Neuronal stem cell (in vitro differentiated cells): ENCODE data around the gene SYTL2.

Experiments used
- DNase-seq: peaks from one replicate; pipeline ENCODE4 v3.0.0-alpha.2; 2013; ENCODE audit warnings: low spot score
- H2AFZ ChIP-seq: one replicate; pipeline ENCODE4 v1.6.1; 2013; ENCODE audit warnings: mild to moderate bottlenecking, low read length, inconsistent platforms
- H2AK5ac ChIP-seq: 2 replicates; pipeline ENCODE4 v1.6.1; 2013; ENCODE audit warnings: low read depth, mild to moderate bottlenecking, inconsistent platforms, low read length, moderate library complexity, mixed read lengths
- H2BK120ac ChIP-seq: 2 replicates; pipeline ENCODE4 v1.6.1; 2013; ENCODE audit warnings: low read depth, mild to moderate bottlenecking, inconsistent platforms, low read length, moderate library complexity, mixed read lengths
- H2BK12ac ChIP-seq: one replicate; pipeline ENCODE4 v1.6.1; 2013; ENCODE audit warnings: low read length, inconsistent platforms
- H2BK15ac ChIP-seq: 2 replicates; pipeline ENCODE4 v1.6.1; 2013; ENCODE audit warnings: mild to moderate bottlenecking, low read length, inconsistent platforms, mixed read lengths
- H2BK5ac ChIP-seq: one replicate; pipeline ENCODE4 v1.6.1; 2013; ENCODE audit warnings: inconsistent platforms, mild to moderate bottlenecking, low read length, moderate library complexity
- H3K14ac ChIP-seq: one replicate; pipeline ENCODE4 v1.6.1; 2013; ENCODE audit warnings: low read length, inconsistent platforms
- H3K18ac ChIP-seq: 2 replicates; pipeline ENCODE4 v1.6.1; 2013; ENCODE audit warnings: low read length, inconsistent platforms
- H3K23ac ChIP-seq: 2 replicates; pipeline ENCODE4 v1.6.1; 2013; ENCODE audit warnings: low read depth, mild to moderate bottlenecking, mixed read lengths, low read length, inconsistent platforms; ENCODE audit not compliant: poor library complexity
- H3K27ac ChIP-seq: replicated peaks from 3 replicates; pipeline ENCODE4 v1.5.1; 2013; ENCODE audit warnings: low read length, inconsistent platforms
- H3K27me3 ChIP-seq, 3 experiments: 2 replicates each; pipeline ENCODE4 v1.6.1; 2013; ENCODE audit warnings: low read length in 3 of 3, mild to moderate bottlenecking in 2 of 3, inconsistent platforms in 1 of 3, low read depth in 1 of 3, mixed read lengths in 1 of 3, moderate library complexity in 1 of 3; ENCODE audit not compliant: control insufficient read depth in 3 of 3, insufficient read depth in 3 of 3
- H3K36me3 ChIP-seq, 2 donors: replicated peaks in 1 of 2; 2 replicates each; pipeline ENCODE4 v1.6.1; 2013; ENCODE audit warnings: low read length in 2 of 2; ENCODE audit not compliant: control insufficient read depth in 2 of 2, insufficient read depth in 2 of 2
- H3K4ac ChIP-seq: 2 replicates; pipeline ENCODE4 v1.6.1; 2013; ENCODE audit warnings: inconsistent platforms, mild to moderate bottlenecking, low read length, moderate library complexity
- H3K4me1 ChIP-seq, 2 donors: 1 replicate in 1 of 2; 2 replicates in 1 of 2; pipeline ENCODE4 v1.6.1; 2013; ENCODE audit warnings: low read length in 2 of 2, low read depth in 1 of 2; ENCODE audit not compliant: control insufficient read depth in 2 of 2, insufficient read depth in 1 of 2
- H3K4me2 ChIP-seq: one replicate; pipeline ENCODE4 v1.6.1; 2013; ENCODE audit warnings: mild to moderate bottlenecking, low read length, inconsistent platforms; ENCODE audit not compliant: insufficient read depth, poor library complexity, severe bottlenecking
- H3K4me3 ChIP-seq, 2 donors: 2 replicates each; pipeline ENCODE4 v1.5.1; 2013; ENCODE audit warnings: low read length in 2 of 2, mild to moderate bottlenecking in 2 of 2, inconsistent platforms in 1 of 2, moderate library complexity in 1 of 2
- H3K79me1 ChIP-seq: one replicate; pipeline ENCODE4 v1.6.1; 2013; ENCODE audit warnings: low read depth, mild to moderate bottlenecking, inconsistent platforms, low read length, moderate library complexity
- H3K9ac ChIP-seq: one replicate; pipeline ENCODE4 v1.6.1; 2013; ENCODE audit warnings: mild to moderate bottlenecking, low read depth, low read length, inconsistent platforms; ENCODE audit not compliant: poor library complexity
- H3K9me3 ChIP-seq, 2 donors: replicated peaks in 1 of 2; 2 replicates each; pipeline versions ENCODE3 to v1.6.1; 2013; ENCODE audit warnings: low read length in 2 of 2, mild to moderate bottlenecking in 2 of 2, inconsistent platforms in 1 of 2, low read depth in 1 of 2, mixed read lengths in 1 of 2, moderate library complexity in 1 of 2; ENCODE audit not compliant: control insufficient read depth in 2 of 2, insufficient read depth in 1 of 2
- H4K8ac ChIP-seq: one replicate; pipeline ENCODE4 v1.6.1; 2013; ENCODE audit warnings: low read depth, mild to moderate bottlenecking, inconsistent platforms, low read length, moderate library complexity
- H4K91ac ChIP-seq: one replicate; pipeline ENCODE4 v1.6.1; 2013; ENCODE audit warnings: low read length, low read depth, mild to moderate bottlenecking, inconsistent platforms; ENCODE audit not compliant: poor library complexity
- WGBS, 2 donors: extraction: QIAGEN DNeasy Blood & Tissue Kit; methylation state at CpG; one replicate each; pipeline ENCODE4 v1.1.7; 2013; ENCODE audit warnings: missing lambda C conversion rate in 2 of 2, mixed read lengths in 1 of 2; ENCODE audit not compliant: insufficient read length in 2 of 2, insufficient replicate concordance in 1 of 2; ENCODE audit errors: extremely low coverage in 2 of 2; 5-methylcytosine and 5-hydroxymethylcytosine counted together

The SYTL2 gene

DNA sequence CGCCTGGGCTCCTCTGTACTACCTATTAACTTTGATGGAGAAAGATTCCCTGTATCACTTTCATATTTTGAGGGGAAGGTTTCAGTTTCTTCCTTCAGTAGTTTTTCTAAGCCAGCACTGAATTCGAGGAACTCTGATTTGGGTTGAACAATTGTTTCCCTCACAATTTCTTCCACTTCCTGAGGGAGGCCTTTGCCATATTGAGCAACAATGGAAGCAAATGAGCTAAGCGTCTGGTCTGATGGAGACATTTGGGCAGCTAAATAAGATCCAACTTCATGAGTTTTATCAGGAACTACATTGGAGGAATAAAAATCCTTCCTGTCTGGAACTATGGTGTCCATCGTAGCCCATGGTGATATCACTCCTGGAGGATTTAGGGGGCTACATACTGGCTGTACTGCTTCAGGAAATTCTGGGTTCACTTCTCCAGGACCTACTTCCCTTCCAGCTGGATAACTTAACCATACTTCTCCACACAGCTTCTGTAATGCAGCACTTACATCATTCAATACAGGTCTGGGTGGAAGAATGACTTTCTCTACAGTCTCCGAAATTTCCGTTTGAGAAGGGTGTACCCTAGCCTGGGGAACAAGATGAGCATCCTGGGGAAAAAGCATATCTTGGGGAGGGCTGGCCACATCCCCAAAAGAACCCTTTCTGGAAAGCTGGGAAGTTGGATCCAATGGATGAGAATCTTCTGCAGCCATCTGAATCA lies 86.0 kb downstream of the SYTL2 start:
- peaks cover 1 to 6% of the 10 kb centered on the region in 2 donors for H3K4me1 ChIP-seq

DNA sequence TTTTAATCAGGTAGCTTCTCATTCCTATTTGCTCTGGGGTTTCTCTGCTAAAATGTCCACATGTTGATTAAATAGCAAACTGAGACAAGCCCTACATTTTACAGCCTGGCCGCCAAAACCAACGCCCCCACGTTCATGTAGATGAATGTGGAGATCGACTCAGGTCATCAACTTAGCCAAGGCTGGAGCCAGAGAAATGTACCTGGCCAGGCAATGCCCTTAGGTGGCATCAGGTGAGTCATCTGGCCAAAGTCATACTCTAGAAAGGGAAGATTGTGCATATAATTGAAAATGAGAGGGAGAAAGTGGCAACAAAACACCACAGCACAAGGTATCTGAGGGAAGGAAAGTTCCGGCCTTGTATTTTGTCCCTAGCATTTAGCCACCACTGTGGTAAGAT lies 87.9 kb downstream of the SYTL2 start:
- Histone ChIP-seq H3K4me1 (peaks cover 1 to 8% of the 10 kb centered on the region in 2 donors), H3K9ac (no peak overlapping the region), H3K4me3 (no peak overlapping the region), H3K18ac (no peak overlapping the region), H2BK5ac (no peak overlapping the region), H3K9me3 (no peaks in the 10 kb centered on the region), H3K23ac (no peak overlapping the region), H3K27me3 (no peaks in the 10 kb centered on the region), H3K79me1 (no peaks in the 10 kb centered on the region), H2AK5ac (no peak overlapping the region), H2AFZ (no peak overlapping the region), H3K4me2 (no peak overlapping the region), H2BK15ac (no peak overlapping the region), H3K14ac (no peak overlapping the region), H3K27ac (no peak overlapping the region), H3K4ac (no peak overlapping the region), H3K36me3 (peaks cover 0 to 1% of the 10 kb centered on the region in 2 donors), H4K8ac (no peak overlapping the region), H2BK12ac (no peak overlapping the region), H4K91ac (no peak overlapping the region), H2BK120ac (no peak overlapping the region)
- DNase-seq, result no peak
- no CpG with 5 or more reads among the region's 5 CpGs for WGBS, 2 donors

More for the DNA sequence above, 86.0 kb downstream of the SYTL2 start:
- Histone ChIP-seq H3K9ac (no peak overlapping the region), H3K36me3 (peaks cover 0 to 1% of the 10 kb centered on the region in 2 donors), H2BK12ac (no peak overlapping the region), H3K4me3 (no peak overlapping the region), H4K91ac (no peak overlapping the region), H2BK5ac (no peak overlapping the region), H3K79me1 (no peaks in the 10 kb centered on the region), H2AFZ (no peak overlapping the region), H3K23ac (no peak overlapping the region), H2BK120ac (no peak overlapping the region), H3K4ac (no peak overlapping the region), H3K27ac (no peak overlapping the region), H2BK15ac (no peak overlapping the region), H3K27me3 (no peaks in the 10 kb centered on the region), H3K9me3 (no peaks in the 10 kb centered on the region), H3K4me2 (no peak overlapping the region), H4K8ac (no peak overlapping the region), H3K18ac (no peak overlapping the region), H3K14ac (no peak overlapping the region), H2AK5ac (no peak overlapping the region)
- no CpG with 5 or more reads among the region's 6 CpGs for WGBS, 2 donors
- DNase-seq, result no peak

DNA sequence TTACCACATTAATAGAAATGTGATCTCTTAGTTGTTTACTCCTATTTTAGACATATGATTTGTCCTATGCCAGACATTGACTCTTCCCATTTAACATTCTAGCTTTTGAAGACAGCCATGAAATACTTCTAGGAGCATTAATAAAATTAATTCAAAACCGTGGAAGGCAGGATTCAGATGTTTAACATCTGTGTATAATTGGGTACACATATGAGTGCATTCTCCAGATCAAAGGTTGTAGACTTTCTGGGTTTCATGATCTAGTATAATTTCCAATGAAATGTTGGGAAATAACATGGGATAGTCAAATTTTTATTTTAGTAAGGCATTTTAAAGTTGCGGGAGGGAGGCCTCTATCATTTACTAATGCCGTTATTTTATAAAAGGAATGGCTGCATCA lies 89.8 kb downstream of the SYTL2 start:
- no peak overlapping the region for H2BK12ac ChIP-seq
- peaks cover 5 to 13% of the 10 kb centered on the region in 2 donors for H3K4me1 ChIP-seq
- no peak overlapping the region for H2BK5ac ChIP-seq
- no peak overlapping the region for H3K14ac ChIP-seq
- H4K91ac ChIP-seq, result no peak overlapping the region
- H3K4me2 ChIP-seq, result no peak overlapping the region
- no peak overlapping the region for H3K4ac ChIP-seq
- H3K27ac ChIP-seq, result no peak overlapping the region
- WGBS, 2 donors, result no CpG with 5 or more reads among the region's 3 CpGs
- no peak overlapping the region for H2AK5ac ChIP-seq
- H3K27me3 ChIP-seq, result no peaks in the 10 kb centered on the region
- peaks cover 0 to 1% of the 10 kb centered on the region in 2 donors for H3K36me3 ChIP-seq
- no peak overlapping the region for H2BK15ac ChIP-seq
- no peak overlapping the region for H4K8ac ChIP-seq
- H2BK120ac ChIP-seq, result no peak overlapping the region
- no peak overlapping the region for H3K23ac ChIP-seq
- H3K79me1 ChIP-seq, result no peaks in the 10 kb centered on the region
- DNase-seq, result no peak
- H2AFZ ChIP-seq, result no peak overlapping the region
- H3K9me3 ChIP-seq, result no peaks in the 10 kb centered on the region
- H3K9ac ChIP-seq, result no peak overlapping the region
- H3K4me3 ChIP-seq, result no peak overlapping the region
- no peak overlapping the region for H3K18ac ChIP-seq

DNA sequence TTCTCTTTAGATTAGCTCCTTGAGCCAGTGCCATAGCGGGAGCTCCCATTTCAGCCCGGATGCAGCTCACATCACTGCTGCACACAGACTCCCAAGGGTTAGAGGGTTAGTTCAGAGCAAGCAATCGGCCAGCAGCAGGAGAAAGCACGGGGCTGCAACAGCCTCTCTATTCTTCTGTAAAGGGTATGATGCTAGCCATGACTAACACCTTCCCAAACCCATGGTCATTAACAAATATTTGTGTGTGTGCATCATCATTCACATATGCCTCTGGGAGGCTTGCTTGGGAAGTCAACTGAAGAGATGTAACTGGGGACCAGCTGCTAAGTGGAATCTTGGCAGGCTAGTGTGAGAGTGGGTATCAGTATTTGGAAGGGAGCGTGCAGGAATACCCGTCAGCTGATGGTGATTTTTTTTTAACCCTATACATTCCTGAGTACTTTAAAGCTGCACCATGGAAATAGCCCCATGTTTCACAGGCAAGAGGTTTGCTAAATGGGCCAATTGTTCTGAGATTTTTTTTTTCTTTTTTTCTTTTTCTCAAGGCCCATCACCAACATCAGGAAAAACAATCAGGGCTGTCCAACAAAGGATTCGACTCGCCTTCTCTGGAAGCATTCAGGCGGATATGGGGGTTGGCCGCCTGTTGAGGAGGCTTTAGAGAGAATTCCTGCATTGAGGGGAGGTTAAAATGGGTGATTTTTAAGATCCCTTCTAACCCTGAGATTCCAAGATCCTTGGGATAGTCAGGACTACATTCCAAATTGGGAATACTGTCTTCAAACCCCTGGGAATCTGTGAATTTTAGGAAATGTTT lies 91.7 kb downstream of the SYTL2 start:
- H3K9me3 ChIP-seq, result no peaks in the 10 kb centered on the region
- peak overlapping the region; percentile 90 for H3K27ac ChIP-seq
- H3K79me1 ChIP-seq, result no peaks in the 10 kb centered on the region
- no peak overlapping the region for H3K23ac ChIP-seq
- no peak overlapping the region for H4K91ac ChIP-seq
- WGBS, 2 donors, result no CpG with 5 or more reads among the region's 10 CpGs
- H2BK5ac ChIP-seq, result no peak overlapping the region
- H2BK120ac ChIP-seq, result no peak overlapping the region
- H3K36me3 ChIP-seq, result no peaks in the 10 kb centered on the region
- H3K4ac ChIP-seq, result no peak overlapping the region
- no peak overlapping the region for H2BK12ac ChIP-seq
- H4K8ac ChIP-seq, result no peak overlapping the region
- peak overlapping the region; percentile 82 for H2AFZ ChIP-seq
- H3K4me1 ChIP-seq, result peaks cover 8 to 11% of the 10 kb centered on the region in 2 donors
- H2AK5ac ChIP-seq, result no peak overlapping the region
- H3K18ac ChIP-seq, result peak overlapping the region; percentile 36
- peak overlapping the region; percentile 0 to 48 for H3K4me3 ChIP-seq
- H2BK15ac ChIP-seq, result no peak overlapping the region
- H3K4me2 ChIP-seq, result peak overlapping the region; percentile 63
- no peaks in the 10 kb centered on the region for H3K27me3 ChIP-seq
- no peak overlapping the region for H3K9ac ChIP-seq
- no peak overlapping the region for H3K14ac ChIP-seq
- peak; percentile 64 for DNase-seq
